Measurements from ENCODE around the gene MPP7.
"Not testable (repeated sequence)": the region's sequence is repeated elsewhere in the genome, so short reads cannot be mapped to it uniquely, and the experiment has no call there.

The MPP7 gene

DNA sequence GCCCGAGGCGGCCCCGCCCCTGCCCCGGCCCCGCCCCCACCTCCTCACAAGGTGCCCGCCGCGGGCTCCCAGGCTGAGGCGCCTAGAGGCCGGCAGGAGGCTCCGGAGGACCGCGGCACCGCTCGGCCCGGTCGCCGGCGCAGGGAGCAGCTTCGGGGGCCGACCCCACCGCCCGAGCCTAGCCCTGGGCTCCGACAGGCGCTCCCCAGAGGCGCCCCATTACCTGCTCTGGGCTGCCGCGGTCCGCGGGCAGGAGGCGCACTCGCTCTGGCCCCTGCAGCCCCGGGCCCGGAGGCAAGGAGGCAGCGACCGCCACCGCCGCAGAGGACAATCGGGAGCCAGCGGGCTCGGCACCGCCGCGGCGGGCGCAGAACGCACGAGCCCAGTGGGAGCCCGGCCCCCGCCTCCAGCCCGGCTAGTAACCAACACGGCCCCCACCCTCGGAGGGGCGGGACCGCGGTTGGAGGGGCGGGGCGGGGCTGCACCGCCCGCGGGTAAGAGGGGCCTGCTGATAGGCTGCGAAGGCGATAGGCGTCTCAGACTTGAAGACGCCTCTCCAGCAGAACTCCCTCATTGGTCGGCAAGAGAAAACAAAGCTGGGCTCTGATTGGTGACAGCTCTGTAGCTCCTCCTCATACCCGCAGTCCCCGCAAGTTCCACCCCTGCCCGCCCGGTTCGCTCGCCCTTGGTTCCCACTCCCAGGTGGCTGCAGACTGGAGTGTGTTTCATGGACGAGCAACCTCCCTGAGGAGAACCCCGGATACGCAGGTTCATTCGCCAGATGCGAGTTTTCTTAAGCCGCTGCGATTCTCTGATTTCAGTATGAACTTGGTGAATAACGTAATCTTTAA is at the start of gene MPP7:
Gene MPP7 (minus strand): TSS at position 427 of the 851 bp plus-strand sequence. CDS start 64,460 bp downstream, outside the sequence.
- H3K4me3 ChIP-seq (ENCODE audit: low read depth, low read length), result peak within 1 kb of the TSS; percentile 79
- peaks cover 37% of the 10 kb centered on the region for H3K27me3 ChIP-seq (ENCODE audit: control insufficient read depth, insufficient read depth, low read length)
- no peaks in the 10 kb centered on the region for H3K36me3 ChIP-seq (ENCODE audit: control insufficient read depth, insufficient read depth, low read length)
- H3K9ac ChIP-seq (ENCODE audit: low read length), result peak within 1 kb of the TSS; percentile 61
- peaks cover 9% of the 10 kb centered on the region for H3K4me1 ChIP-seq (ENCODE audit: control insufficient read depth, insufficient read depth, low read length)
- H3K27ac ChIP-seq (ENCODE audit: low read depth, low read length), result no peak within 1 kb of the TSS
- H3K9me3 ChIP-seq (ENCODE audit: control insufficient read depth, insufficient read depth, low read depth, low read length), result no peaks in the 10 kb centered on the region

DNA sequence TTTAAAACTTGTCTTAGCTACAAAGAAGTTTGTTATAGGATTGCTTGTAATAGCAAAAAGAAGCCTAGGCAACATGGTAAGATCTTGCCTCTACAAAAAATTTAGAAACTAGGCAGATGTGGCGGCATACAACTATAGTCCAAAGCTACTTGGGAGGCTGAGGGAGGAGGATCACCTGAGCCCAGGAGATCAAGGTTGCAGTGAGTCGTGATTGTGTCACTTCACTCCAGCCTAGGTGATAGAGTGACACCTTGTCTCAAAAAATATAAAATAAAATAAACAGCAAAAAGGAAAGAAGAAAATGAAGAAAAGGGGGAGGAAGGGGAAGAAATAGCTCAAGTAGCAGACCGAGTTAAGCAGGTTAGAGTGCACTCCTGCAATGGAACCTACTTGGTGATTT is 47.0 kb upstream of the MPP7 start:
- no peaks in the 10 kb centered on the region for H3K4me1 ChIP-seq (ENCODE audit: control insufficient read depth, insufficient read depth, low read length)

DNA sequence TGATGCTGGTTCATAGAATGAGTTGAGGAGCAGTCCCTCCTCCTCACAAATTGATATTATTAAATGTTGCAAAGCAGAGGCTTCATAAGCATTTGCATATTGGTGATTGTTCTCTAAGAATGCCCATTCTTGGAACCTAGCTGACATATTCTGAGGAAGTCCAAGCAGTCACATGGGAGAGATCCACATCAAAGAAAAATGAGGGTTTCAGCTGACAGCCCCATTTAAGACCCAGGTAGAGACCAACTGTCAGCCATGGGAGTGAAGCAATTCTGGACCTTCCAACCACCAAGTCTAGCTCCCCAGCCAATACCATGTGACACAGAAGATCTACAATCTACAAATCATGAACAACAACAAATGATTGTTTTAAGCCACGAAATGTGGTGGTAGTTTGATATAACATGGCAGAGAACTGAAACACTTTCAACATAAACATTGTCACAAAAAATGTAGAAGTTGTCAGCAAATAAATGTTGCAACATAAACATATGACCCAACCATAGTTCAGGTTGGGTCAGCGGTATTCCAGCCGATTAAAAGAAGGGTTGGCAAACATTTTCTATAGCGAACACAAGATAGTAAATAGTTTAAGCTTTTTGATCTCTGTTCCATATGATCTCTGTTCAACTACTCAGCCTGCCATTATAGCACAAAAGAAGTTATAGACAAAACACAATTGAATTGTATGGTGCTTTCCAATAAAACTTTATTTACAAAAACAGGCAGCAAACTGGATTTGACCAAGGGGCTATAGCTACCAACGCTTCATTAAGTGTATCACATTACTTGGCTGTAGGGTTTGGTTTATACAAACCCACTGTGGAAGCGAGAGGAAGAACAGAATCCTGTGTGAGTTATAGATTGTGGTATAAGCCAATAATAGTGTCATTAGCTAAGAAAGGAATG is 41.4 kb upstream of the MPP7 start:
- no peaks in the 10 kb centered on the region for H3K4me1 ChIP-seq (ENCODE audit: control insufficient read depth, insufficient read depth, low read length)
- H3K9ac ChIP-seq (ENCODE audit: low read length), result no peak overlapping the region
- H3K27me3 ChIP-seq (ENCODE audit: control insufficient read depth, insufficient read depth, low read length), result no peaks in the 10 kb centered on the region
- no peaks in the 10 kb centered on the region for H3K36me3 ChIP-seq (ENCODE audit: control insufficient read depth, insufficient read depth, low read length)
- H3K9me3 ChIP-seq (ENCODE audit: control insufficient read depth, insufficient read depth, low read depth, low read length), result 0 out of 2 replicates have a peak, but pooled peaks cover 3% of the 10 kb centered on the region
- H3K27ac ChIP-seq (ENCODE audit: low read depth, low read length), result no peak overlapping the region
- H3K4me3 ChIP-seq (ENCODE audit: low read depth, low read length), result no peak overlapping the region

More for the DNA sequence above, 47.0 kb upstream of the MPP7 start:
- Histone ChIP-seq H3K27ac (ENCODE audit: low read depth, low read length) (no peak overlapping the region), H3K27me3 (ENCODE audit: control insufficient read depth, insufficient read depth, low read length) (no peaks in the 10 kb centered on the region), H3K9ac (ENCODE audit: low read length) (no peak overlapping the region), H3K36me3 (ENCODE audit: control insufficient read depth, insufficient read depth, low read length) (no peaks in the 10 kb centered on the region), H3K9me3 (ENCODE audit: control insufficient read depth, insufficient read depth, low read depth, low read length) (no peaks in the 10 kb centered on the region), H3K4me3 (ENCODE audit: low read depth, low read length) (no peak overlapping the region)

DNA sequence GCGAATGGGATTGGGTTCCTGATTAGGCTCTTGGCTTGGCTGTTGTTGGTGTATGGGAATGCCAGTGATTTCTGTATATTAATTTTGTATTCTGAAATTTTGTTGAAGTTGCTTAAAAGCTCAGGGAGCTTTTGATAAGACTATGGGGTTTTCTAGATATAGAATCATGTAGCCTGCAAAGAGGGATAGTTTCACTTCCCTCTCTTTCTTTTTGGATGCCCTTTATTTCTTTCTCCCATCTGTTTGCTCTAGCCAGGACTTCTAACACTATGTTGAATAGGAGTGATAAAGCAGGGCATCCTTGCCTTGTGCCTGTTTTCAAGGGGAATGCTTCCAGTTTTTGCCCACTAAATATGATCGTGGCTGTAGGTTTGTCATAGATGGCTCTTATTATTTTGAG is 40.4 kb upstream of the MPP7 start:
- no peak overlapping the region for H3K9ac ChIP-seq (ENCODE audit: low read length)
- no peak overlapping the region for H3K4me3 ChIP-seq (ENCODE audit: low read depth, low read length)
- no peaks in the 10 kb centered on the region for H3K36me3 ChIP-seq (ENCODE audit: control insufficient read depth, insufficient read depth, low read length)
- no peaks in the 10 kb centered on the region for H3K4me1 ChIP-seq (ENCODE audit: control insufficient read depth, insufficient read depth, low read length)
- H3K27me3 ChIP-seq (ENCODE audit: control insufficient read depth, insufficient read depth, low read length), result no peaks in the 10 kb centered on the region
- no peak overlapping the region for H3K27ac ChIP-seq (ENCODE audit: low read depth, low read length)
- H3K9me3 ChIP-seq (ENCODE audit: control insufficient read depth, insufficient read depth, low read depth, low read length), result 0 out of 2 replicates have a peak, but pooled peaks cover 3% of the 10 kb centered on the region

DNA sequence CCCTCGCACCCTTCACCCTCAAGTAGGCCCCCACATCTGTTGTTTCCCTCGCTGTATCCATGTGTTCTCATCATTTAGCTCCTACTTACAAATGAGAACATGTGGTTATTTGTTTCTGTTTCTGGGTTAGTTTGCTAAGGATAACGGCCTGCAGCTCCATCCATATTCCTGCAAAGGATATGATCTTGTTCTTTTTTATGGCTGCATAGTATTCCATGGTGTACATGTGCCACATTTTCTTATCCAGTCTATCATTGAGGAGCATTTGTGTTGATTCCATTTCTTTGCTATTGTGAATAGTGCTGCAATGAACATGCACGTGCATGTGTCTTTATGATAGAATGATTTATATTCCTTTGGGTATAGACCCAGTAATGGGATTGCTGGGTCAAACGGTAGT is 38.8 kb upstream of the MPP7 start:
- not testable (repeated sequence) for H3K36me3 ChIP-seq (ENCODE audit: control insufficient read depth, insufficient read depth, low read length); H3K4me3 ChIP-seq (ENCODE audit: low read depth, low read length); H3K4me1 ChIP-seq (ENCODE audit: control insufficient read depth, insufficient read depth, low read length); H3K27ac ChIP-seq (ENCODE audit: low read depth, low read length); H3K27me3 ChIP-seq (ENCODE audit: control insufficient read depth, insufficient read depth, low read length); H3K9ac ChIP-seq (ENCODE audit: low read length); H3K9me3 ChIP-seq (ENCODE audit: control insufficient read depth, insufficient read depth, low read depth, low read length)

DNA sequence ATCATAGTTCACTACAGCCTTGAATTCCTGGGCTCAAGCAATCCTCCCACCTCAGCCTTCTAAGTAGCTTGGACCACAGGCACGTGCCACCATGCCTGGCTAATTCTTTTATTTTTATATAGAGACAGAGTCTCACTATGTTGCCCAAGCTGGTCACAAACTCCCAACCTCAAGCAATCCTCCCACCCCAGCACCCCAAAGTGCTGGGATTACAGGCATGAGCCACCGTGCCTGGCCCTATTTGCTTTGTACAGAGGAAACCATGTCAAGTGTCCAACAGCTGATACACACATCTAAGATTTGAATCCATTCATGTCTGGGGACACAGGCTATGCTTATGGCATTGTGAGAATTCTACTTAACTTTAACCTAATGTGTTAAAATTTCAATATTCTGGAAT is 29.9 kb upstream of the MPP7 start:
- H3K27ac ChIP-seq (ENCODE audit: low read depth, low read length), result no peak overlapping the region
- H3K36me3 ChIP-seq (ENCODE audit: control insufficient read depth, insufficient read depth, low read length), result no peaks in the 10 kb centered on the region
- no peaks in the 10 kb centered on the region for H3K9me3 ChIP-seq (ENCODE audit: control insufficient read depth, insufficient read depth, low read depth, low read length)
- peaks cover 2% of the 10 kb centered on the region for H3K4me1 ChIP-seq (ENCODE audit: control insufficient read depth, insufficient read depth, low read length)
- H3K9ac ChIP-seq (ENCODE audit: low read length), result no peak overlapping the region
- H3K27me3 ChIP-seq (ENCODE audit: control insufficient read depth, insufficient read depth, low read length), result no peaks in the 10 kb centered on the region
- no peak overlapping the region for H3K4me3 ChIP-seq (ENCODE audit: low read depth, low read length)

- no peaks in the 10 kb centered on the region for H3K27me3 ChIP-seq (ENCODE audit: control insufficient read depth, insufficient read depth, low read length)
- H3K27ac ChIP-seq (ENCODE audit: low read depth, low read length), result no peak overlapping the region
- H3K9me3 ChIP-seq (ENCODE audit: control insufficient read depth, insufficient read depth, low read depth, low read length), result no peaks in the 10 kb centered on the region
- no peak overlapping the region for H3K4me3 ChIP-seq (ENCODE audit: low read depth, low read length)
- H3K4me1 ChIP-seq (ENCODE audit: control insufficient read depth, insufficient read depth, low read length), result peaks cover 10% of the 10 kb centered on the region
- no peaks in the 10 kb centered on the region for H3K36me3 ChIP-seq (ENCODE audit: control insufficient read depth, insufficient read depth, low read length)
- H3K9ac ChIP-seq (ENCODE audit: low read length), result no peak overlapping the region
These were observed 29.0 kb upstream of the MPP7 start for GRCh38 chr10:28331841-28332240.

DNA sequence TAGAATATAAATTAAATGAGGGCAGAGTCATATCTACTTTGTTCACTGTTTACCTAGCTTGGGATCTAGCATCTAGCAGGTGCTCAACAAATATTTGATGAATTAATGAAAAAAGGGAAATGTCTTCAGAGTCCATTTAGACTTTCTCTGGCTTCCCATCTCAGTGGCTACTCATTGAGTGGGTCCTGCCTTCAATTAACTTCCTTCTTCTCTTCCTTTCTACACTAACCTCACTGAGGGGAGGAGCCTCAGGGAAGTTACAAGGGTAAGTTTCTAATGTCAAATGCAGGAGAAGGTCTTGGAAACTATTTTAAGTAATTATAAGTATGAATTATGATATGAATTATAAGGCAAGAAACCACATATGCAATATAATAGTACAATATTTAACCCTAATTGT is 28.2 kb upstream of the MPP7 start:
- Histone ChIP-seq H3K4me3 (ENCODE audit: low read depth, low read length) (no peak overlapping the region), H3K27ac (ENCODE audit: low read depth, low read length) (no peak overlapping the region), H3K4me1 (ENCODE audit: control insufficient read depth, insufficient read depth, low read length) (peaks cover 17% of the 10 kb centered on the region), H3K36me3 (ENCODE audit: control insufficient read depth, insufficient read depth, low read length) (no peaks in the 10 kb centered on the region), H3K27me3 (ENCODE audit: control insufficient read depth, insufficient read depth, low read length) (no peaks in the 10 kb centered on the region), H3K9ac (ENCODE audit: low read length) (no peak overlapping the region), H3K9me3 (ENCODE audit: control insufficient read depth, insufficient read depth, low read depth, low read length) (no peaks in the 10 kb centered on the region)

DNA sequence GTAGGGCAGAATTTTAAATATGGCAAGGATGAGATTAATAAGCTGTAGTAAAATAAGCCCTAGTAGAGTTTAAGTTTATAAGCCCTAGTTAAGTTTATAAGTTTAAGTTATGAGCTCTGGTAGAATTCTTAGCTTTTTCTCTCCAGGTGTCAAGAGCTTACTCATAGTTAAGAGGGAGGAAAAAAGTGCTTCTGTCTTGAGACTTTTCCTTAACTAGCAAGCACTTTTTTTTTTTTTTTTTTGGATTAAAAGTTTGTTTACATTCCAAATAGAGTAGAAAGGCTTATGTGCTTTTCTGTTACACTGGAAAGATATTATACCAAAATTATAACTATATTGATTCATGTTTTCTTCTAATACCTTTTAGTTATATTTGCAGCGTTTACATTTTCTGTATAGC is 25.5 kb upstream of the MPP7 start:
- Histone ChIP-seq H3K4me1 (ENCODE audit: control insufficient read depth, insufficient read depth, low read length) (peaks cover 17% of the 10 kb centered on the region), H3K9me3 (ENCODE audit: control insufficient read depth, insufficient read depth, low read depth, low read length) (no peaks in the 10 kb centered on the region), H3K27ac (ENCODE audit: low read depth, low read length) (no peak overlapping the region), H3K4me3 (ENCODE audit: low read depth, low read length) (no peak overlapping the region), H3K36me3 (ENCODE audit: control insufficient read depth, insufficient read depth, low read length) (no peaks in the 10 kb centered on the region), H3K9ac (ENCODE audit: low read length) (no peak overlapping the region), H3K27me3 (ENCODE audit: control insufficient read depth, insufficient read depth, low read length) (no peaks in the 10 kb centered on the region)

GRCh38 chr10:28327491-28327880 is 24.6 kb upstream of the MPP7 start:
- Histone ChIP-seq H3K4me1 (ENCODE audit: control insufficient read depth, insufficient read depth, low read length) (peaks cover 17% of the 10 kb centered on the region), H3K9me3 (ENCODE audit: control insufficient read depth, insufficient read depth, low read depth, low read length) (no peaks in the 10 kb centered on the region), H3K36me3 (ENCODE audit: control insufficient read depth, insufficient read depth, low read length) (no peaks in the 10 kb centered on the region), H3K4me3 (ENCODE audit: low read depth, low read length) (no peak overlapping the region), H3K27ac (ENCODE audit: low read depth, low read length) (no peak overlapping the region), H3K27me3 (ENCODE audit: control insufficient read depth, insufficient read depth, low read length) (no peaks in the 10 kb centered on the region), H3K9ac (ENCODE audit: low read length) (no peak overlapping the region)

Measured in HUES6 (cell line).